ENCODE results near the gene PSMA2.

- TF ChIP-seq CTCF (IDR thresholded peaks at IDR 0.05): no peak
- no peak for TF ChIP-seq POLR2A (IDR thresholded peaks at IDR 0.05)
These were observed 28.8 kb upstream of the PSMA2 start for GRCh38 chr7:42960762-42961161.

Measured in esophagus squamous epithelium (tissue), 4 donors.